Neural cell (in vitro differentiated cells): Measurements from ENCODE around the gene RCVRN.

Experiments used
- EP300 ChIP-seq: fragments of 450-650 bp; conservative IDR thresholded peaks from 2 replicates; pipeline ENCODE4 v1.6.1; 2014; ENCODE audit warnings: antibody characterized with exemption, mild to moderate bottlenecking, moderate library complexity; ENCODE audit not compliant: poor library complexity, severe bottlenecking
- EZH2 ChIP-seq: fragments of 200-600, 300-800 bp; shearing (Covaris generic), sonication (generic); IDR thresholded peaks from 2 replicates; pipeline ENCODE4 v1.6.1; 2014; ENCODE audit warnings: antibody characterized with exemption, low read length, borderline replicate concordance, mild to moderate bottlenecking; ENCODE audit not compliant: insufficient read depth, poor library complexity, severe bottlenecking
- MXI1 ChIP-seq: fragments of 450-650 bp; conservative IDR thresholded peaks from 2 replicates; pipeline ENCODE4 v1.6.1; 2014; ENCODE audit warnings: antibody characterized with exemption, mild to moderate bottlenecking; ENCODE audit not compliant: poor library complexity, severe bottlenecking
- RAD21 ChIP-seq: fragments of 450-650 bp; conservative IDR thresholded peaks from 2 replicates; pipeline ENCODE4 v1.6.1; 2014; ENCODE audit warnings: antibody characterized with exemption, mild to moderate bottlenecking, moderate library complexity
- TF ChIP-seq, protein P1 (sequence below): fragments of 450-650 bp; IDR thresholded peaks from 2 replicates; pipeline ENCODE4 v1.5.1; 2014; ENCODE audit warnings: antibody characterized with exemption, mild to moderate bottlenecking, moderate library complexity; ENCODE audit not compliant: poor library complexity, severe bottlenecking

DNA sequence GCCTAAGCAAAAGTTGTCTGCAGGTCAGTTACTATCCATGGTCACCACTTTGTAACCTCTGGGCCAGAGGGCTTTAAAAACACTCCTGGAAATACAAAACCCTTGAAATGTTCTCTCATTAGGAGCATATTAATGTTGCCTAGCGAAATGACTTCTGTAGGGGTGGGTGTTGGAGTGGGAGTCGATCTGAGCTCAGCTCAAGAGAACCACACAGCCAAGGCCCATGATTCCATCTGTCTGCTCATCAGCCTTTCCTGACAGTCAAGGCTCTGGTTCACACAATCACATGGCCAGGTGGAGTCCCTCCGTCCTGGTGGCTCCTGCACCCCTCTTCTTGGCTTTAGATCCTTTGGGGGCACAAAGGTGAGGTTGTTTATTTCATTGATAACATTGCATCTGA lies 26.7 kb downstream of the RCVRN start:
- TF ChIP-seq, protein P1, sequence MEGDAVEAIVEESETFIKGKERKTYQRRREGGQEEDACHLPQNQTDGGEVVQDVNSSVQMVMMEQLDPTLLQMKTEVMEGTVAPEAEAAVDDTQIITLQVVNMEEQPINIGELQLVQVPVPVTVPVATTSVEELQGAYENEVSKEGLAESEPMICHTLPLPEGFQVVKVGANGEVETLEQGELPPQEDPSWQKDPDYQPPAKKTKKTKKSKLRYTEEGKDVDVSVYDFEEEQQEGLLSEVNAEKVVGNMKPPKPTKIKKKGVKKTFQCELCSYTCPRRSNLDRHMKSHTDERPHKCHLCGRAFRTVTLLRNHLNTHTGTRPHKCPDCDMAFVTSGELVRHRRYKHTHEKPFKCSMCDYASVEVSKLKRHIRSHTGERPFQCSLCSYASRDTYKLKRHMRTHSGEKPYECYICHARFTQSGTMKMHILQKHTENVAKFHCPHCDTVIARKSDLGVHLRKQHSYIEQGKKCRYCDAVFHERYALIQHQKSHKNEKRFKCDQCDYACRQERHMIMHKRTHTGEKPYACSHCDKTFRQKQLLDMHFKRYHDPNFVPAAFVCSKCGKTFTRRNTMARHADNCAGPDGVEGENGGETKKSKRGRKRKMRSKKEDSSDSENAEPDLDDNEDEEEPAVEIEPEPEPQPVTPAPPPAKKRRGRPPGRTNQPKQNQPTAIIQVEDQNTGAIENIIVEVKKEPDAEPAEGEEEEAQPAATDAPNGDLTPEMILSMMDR, result no peak
- TF ChIP-seq RAD21 (no peak), EZH2 (no peak), MXI1 (no peak), EP300 (no peak)
